Measurements from ENCODE around the gene PID1.

PID1 gene

DNA sequence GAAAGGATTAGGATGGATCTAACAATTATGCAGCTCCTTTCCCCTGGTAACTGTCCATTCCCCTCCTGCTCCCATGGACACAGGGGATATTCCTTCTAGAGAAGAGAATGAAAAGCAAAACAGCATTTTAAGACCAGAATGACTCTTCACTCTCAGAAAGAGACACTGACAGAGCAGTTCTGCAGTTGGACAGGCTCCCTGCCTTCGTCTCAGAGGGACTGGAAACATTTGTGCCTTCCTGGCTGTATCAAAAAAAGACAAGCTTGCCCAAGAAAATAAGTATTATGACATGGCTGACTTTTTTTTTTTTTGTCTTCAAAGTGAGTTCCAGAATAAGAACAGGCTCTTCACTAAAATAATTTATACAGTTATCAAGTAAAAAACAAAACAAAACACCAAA lies 9.5 kb downstream of the PID1 start:
- H3K4me3 ChIP-seq (ENCODE audit: low read depth, low read length) = no peak overlapping the region
- H3K36me3 ChIP-seq (ENCODE audit: insufficient read depth, low read length) = peaks cover 28% of the 10 kb centered on the region; the same call in 1 of the 2 replicates
- no peaks in the 10 kb centered on the region for H3K4me1 ChIP-seq (ENCODE audit: control insufficient read depth, insufficient read depth, low read length, unreplicated experiment)
- H3K27ac ChIP-seq (ENCODE audit: low read depth, low read length) = no peak overlapping the region
- peaks cover 29% of the 10 kb centered on the region for H3K79me2 ChIP-seq (ENCODE audit: control insufficient read depth, insufficient read depth, low read length, unreplicated experiment)
- H3K27me3 ChIP-seq (ENCODE audit: insufficient read depth, low read length) = no peaks in the 10 kb centered on the region
- no peak overlapping the region for H2AFZ ChIP-seq (ENCODE audit: low read length, unreplicated experiment)

DNA sequence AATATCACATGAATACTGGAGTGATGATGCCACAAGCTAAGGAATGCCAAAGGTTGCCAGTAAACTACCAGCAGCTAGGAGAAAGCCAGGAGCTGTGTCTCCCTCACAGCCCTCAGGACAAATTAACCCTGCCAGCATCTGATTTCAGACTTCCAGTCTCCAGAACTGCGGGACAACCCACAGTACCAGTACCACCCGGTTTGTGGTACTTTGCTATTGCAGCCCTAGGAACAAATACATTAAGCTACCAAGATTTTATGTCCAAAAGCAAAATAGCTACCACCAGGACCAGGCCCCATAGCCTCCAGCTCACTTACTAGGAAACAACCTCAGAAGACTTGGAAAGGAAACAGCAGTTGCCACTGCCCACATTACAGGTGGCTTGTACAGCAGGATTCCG lies 10.0 kb downstream of the PID1 start:
- Histone ChIP-seq H3K27ac (ENCODE audit: low read depth, low read length) (no peak overlapping the region), H3K36me3 (ENCODE audit: insufficient read depth, low read length) (peaks cover 28% of the 10 kb centered on the region; the same call in 1 of the 2 replicates), H3K27me3 (ENCODE audit: insufficient read depth, low read length) (no peaks in the 10 kb centered on the region), H3K79me2 (ENCODE audit: control insufficient read depth, insufficient read depth, low read length, unreplicated experiment) (peaks cover 24% of the 10 kb centered on the region), H3K4me3 (ENCODE audit: low read depth, low read length) (no peak overlapping the region), H3K4me1 (ENCODE audit: control insufficient read depth, insufficient read depth, low read length, unreplicated experiment) (no peaks in the 10 kb centered on the region), H2AFZ (ENCODE audit: low read length, unreplicated experiment) (no peak overlapping the region)

DNA sequence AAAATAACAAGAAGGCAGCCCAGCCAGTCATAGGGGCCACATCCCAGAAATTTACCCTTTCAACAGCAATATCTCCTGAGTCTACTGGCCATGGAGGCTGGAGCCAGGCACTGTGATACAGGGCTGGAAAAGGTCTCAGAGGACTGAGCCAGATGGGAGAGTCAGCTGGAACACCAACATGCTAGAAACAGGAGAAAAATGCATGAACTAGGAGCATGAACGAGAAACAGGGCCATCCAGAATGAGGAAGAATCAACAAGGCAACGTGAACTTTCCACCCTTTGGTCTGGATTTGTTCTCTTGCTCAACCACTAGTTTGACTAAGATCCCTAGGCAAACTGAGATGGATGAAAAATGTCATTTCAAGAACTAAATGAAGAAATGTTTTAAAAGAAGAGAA lies 13.1 kb downstream of the PID1 start:
- H3K27me3 ChIP-seq (ENCODE audit: insufficient read depth, low read length) = no peaks in the 10 kb centered on the region
- H2AFZ ChIP-seq (ENCODE audit: low read length, unreplicated experiment) = no peak overlapping the region
- no peaks in the 10 kb centered on the region for H3K4me1 ChIP-seq (ENCODE audit: control insufficient read depth, insufficient read depth, low read length, unreplicated experiment)
- H3K4me3 ChIP-seq (ENCODE audit: low read depth, low read length) = no peak overlapping the region
- H3K36me3 ChIP-seq (ENCODE audit: insufficient read depth, low read length) = peaks cover 25% of the 10 kb centered on the region; the same call in 1 of the 2 replicates
- no peak overlapping the region for H3K27ac ChIP-seq (ENCODE audit: low read depth, low read length)
- no peaks in the 10 kb centered on the region for H3K79me2 ChIP-seq (ENCODE audit: control insufficient read depth, insufficient read depth, low read length, unreplicated experiment)

DNA sequence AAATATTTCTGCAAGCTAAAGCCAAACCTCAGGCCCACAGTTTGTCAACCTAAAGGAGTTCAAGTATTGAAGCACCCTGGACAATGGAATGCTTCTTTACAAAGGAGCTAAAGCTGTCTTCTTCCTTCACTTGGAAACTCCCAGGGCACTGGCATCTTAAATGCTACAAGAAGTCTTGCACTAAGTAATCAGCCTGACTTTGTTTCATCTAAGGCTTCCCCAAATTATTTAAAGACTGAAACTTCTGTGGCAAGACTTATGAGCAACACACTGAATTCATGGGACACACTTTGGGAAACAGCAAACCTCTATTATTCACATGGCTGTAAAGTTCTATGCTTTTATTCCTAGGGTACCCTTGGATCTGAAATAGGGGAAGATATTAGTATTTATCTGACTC lies 14.7 kb downstream of the PID1 start:
- Histone ChIP-seq H3K27me3 (ENCODE audit: insufficient read depth, low read length) (no peaks in the 10 kb centered on the region), H3K4me3 (ENCODE audit: low read depth, low read length) (no peak overlapping the region), H3K4me1 (ENCODE audit: control insufficient read depth, insufficient read depth, low read length, unreplicated experiment) (no peaks in the 10 kb centered on the region), H2AFZ (ENCODE audit: low read length, unreplicated experiment) (no peak overlapping the region), H3K27ac (ENCODE audit: low read depth, low read length) (no peak overlapping the region), H3K79me2 (ENCODE audit: control insufficient read depth, insufficient read depth, low read length, unreplicated experiment) (no peaks in the 10 kb centered on the region), H3K36me3 (ENCODE audit: insufficient read depth, low read length) (peaks cover 9% of the 10 kb centered on the region; the same call in 1 of the 2 replicates)

DNA sequence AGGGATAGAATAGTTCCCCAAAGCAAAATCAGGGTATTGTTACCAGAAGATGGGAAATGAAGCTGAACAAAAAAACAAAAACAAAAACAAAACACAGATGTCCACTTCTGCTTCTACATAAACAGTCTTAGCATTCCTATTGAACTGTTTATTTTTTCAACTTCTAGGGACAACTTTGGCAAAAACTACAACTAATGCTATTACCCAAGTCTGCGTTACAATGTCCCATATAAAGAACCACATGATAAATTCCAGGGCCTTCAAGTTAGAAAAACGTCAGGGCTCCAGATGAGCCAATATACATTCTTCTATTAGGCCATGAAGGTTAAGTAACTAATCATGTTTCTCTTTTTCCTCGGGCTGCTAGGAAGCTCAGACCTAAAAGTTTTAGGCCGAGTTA lies 16.9 kb downstream of the PID1 start:
- H3K4me3 ChIP-seq (ENCODE audit: low read depth, low read length) = no peak overlapping the region
- no peak overlapping the region for H3K27ac ChIP-seq (ENCODE audit: low read depth, low read length)
- H3K27me3 ChIP-seq (ENCODE audit: insufficient read depth, low read length) = no peaks in the 10 kb centered on the region
- H3K4me1 ChIP-seq (ENCODE audit: control insufficient read depth, insufficient read depth, low read length, unreplicated experiment) = peaks cover 4% of the 10 kb centered on the region
- H3K79me2 ChIP-seq (ENCODE audit: control insufficient read depth, insufficient read depth, low read length, unreplicated experiment) = no peaks in the 10 kb centered on the region
- H2AFZ ChIP-seq (ENCODE audit: low read length, unreplicated experiment) = no peak overlapping the region
- 0 out of 2 replicates have a peak, but pooled peaks cover 2% of the 10 kb centered on the region for H3K36me3 ChIP-seq (ENCODE audit: insufficient read depth, low read length)

DNA sequence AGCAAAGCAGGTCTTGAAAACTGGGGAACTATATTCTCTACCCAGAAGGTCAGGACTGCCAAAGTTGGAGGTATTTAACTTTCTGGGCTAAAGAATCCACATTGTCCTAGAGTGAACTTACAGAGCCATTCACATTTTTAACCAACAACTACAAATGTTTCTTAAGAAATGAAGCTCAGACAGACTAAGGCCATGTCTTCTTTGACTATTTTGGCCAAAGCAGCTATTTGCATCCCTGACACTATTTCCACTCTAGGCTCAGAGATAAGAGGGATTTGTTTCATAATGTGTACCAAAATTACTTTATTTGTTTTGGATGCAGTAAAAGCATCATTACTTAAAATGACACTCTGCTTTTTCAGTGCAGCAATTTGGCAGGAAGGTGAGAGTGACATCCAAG lies 18.1 kb downstream of the PID1 start:
- Histone ChIP-seq H3K4me1 (ENCODE audit: control insufficient read depth, insufficient read depth, low read length, unreplicated experiment) (peaks cover 4% of the 10 kb centered on the region), H3K79me2 (ENCODE audit: control insufficient read depth, insufficient read depth, low read length, unreplicated experiment) (no peaks in the 10 kb centered on the region), H3K27ac (ENCODE audit: low read depth, low read length) (no peak overlapping the region), H3K36me3 (ENCODE audit: insufficient read depth, low read length) (no peaks in the 10 kb centered on the region), H3K4me3 (ENCODE audit: low read depth, low read length) (no peak overlapping the region), H3K27me3 (ENCODE audit: insufficient read depth, low read length) (no peaks in the 10 kb centered on the region), H2AFZ (ENCODE audit: low read length, unreplicated experiment) (no peak overlapping the region)

DNA sequence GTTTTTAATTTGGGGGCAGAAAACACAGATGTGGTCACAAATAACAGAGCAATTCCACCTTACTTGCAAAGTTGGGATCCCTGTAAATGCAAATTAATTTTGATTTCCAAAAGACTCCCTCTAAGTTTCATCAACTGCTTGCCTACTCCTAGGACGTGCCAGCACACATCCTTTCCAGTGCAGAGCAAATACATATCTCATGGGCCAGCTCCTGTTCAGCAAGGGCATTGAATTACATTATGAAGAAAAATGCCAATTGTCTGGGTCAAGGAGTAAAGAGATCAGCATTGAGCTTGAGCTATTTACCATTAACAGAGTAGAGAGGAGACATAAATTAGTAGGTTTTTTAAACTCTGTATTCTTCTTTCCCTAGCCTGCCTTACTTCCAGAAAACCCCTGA lies 18.8 kb downstream of the PID1 start:
- no peaks in the 10 kb centered on the region for H3K36me3 ChIP-seq (ENCODE audit: insufficient read depth, low read length)
- no peak overlapping the region for H2AFZ ChIP-seq (ENCODE audit: low read length, unreplicated experiment)
- H3K27ac ChIP-seq (ENCODE audit: low read depth, low read length) = no peak overlapping the region
- no peak overlapping the region for H3K4me3 ChIP-seq (ENCODE audit: low read depth, low read length)
- no peaks in the 10 kb centered on the region for H3K27me3 ChIP-seq (ENCODE audit: insufficient read depth, low read length)
- H3K4me1 ChIP-seq (ENCODE audit: control insufficient read depth, insufficient read depth, low read length, unreplicated experiment) = peaks cover 4% of the 10 kb centered on the region
- peaks cover under 1% of the 10 kb centered on the region for H3K79me2 ChIP-seq (ENCODE audit: control insufficient read depth, insufficient read depth, low read length, unreplicated experiment)

DNA sequence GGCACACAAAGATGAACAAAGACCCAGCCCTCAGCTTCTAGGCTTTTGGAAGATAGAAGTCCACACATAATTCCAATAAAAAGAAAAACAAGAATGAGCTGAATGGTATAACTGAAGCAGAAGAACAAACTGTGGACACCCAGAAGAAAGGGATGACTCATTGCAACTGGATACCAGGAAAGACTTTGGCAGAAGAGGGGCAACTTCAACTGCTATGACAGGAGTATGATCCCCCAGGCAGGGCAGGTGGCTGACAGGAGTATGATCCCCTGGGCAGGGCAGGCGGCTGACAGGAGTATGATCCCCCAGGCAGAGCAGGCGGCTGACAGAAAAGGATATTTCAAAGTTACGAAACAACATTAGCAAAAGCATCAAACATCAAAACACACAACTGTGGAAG lies 21.6 kb downstream of the PID1 start:
- H2AFZ ChIP-seq (ENCODE audit: low read length, unreplicated experiment) = no peak overlapping the region
- H3K79me2 ChIP-seq (ENCODE audit: control insufficient read depth, insufficient read depth, low read length, unreplicated experiment) = peaks cover 7% of the 10 kb centered on the region
- H3K27me3 ChIP-seq (ENCODE audit: insufficient read depth, low read length) = no peaks in the 10 kb centered on the region
- no peak overlapping the region for H3K4me3 ChIP-seq (ENCODE audit: low read depth, low read length)
- H3K27ac ChIP-seq (ENCODE audit: low read depth, low read length) = no peak overlapping the region
- no peaks in the 10 kb centered on the region for H3K36me3 ChIP-seq (ENCODE audit: insufficient read depth, low read length)
- H3K4me1 ChIP-seq (ENCODE audit: control insufficient read depth, insufficient read depth, low read length, unreplicated experiment) = peaks cover 11% of the 10 kb centered on the region

DNA sequence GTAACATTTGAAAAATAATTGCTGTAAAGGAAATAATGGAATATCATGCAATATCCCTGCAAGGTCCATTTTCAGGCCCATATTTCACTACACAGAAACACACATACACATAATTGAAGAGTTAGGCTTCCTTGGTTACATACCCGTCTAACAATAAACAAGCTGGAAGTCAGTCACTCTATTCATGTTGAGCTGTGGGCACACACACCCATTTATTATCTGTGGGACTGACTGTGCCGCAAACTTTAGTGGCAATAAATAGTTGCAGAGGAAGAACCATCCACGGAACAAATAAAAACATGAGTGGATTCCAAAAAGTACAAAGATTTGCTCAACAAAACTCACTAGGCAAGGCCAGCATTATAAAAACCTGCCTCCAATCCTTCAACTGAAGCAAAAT lies 24.8 kb downstream of the PID1 start:
- no peak overlapping the region for H3K4me3 ChIP-seq (ENCODE audit: low read depth, low read length)
- no peak overlapping the region for H3K27ac ChIP-seq (ENCODE audit: low read depth, low read length)
- H2AFZ ChIP-seq (ENCODE audit: low read length, unreplicated experiment) = no peak overlapping the region
- no peaks in the 10 kb centered on the region for H3K36me3 ChIP-seq (ENCODE audit: insufficient read depth, low read length)
- H3K4me1 ChIP-seq (ENCODE audit: control insufficient read depth, insufficient read depth, low read length, unreplicated experiment) = peaks cover 23% of the 10 kb centered on the region
- H3K79me2 ChIP-seq (ENCODE audit: control insufficient read depth, insufficient read depth, low read length, unreplicated experiment) = peaks cover 7% of the 10 kb centered on the region
- H3K27me3 ChIP-seq (ENCODE audit: insufficient read depth, low read length) = no peaks in the 10 kb centered on the region

DNA sequence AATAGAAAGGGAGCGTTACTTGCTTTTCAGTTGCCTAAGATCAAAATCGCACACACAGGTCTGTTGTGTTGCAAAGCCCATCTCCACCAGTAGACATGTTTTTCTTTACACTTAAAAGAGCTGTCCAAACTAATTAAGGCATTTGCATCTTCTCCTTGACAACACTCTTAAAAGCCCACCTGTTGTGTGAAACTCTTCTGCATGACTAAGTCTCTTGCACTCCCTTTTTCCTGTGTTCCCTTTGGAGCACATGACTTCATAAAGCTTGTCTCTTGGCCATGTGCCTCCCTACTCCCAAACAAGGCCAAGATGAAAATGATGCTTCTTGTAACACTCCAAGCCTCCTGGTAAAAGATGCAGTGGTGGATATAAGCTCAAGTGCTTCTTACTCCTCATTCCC lies 26.1 kb downstream of the PID1 start:
- H3K4me3 ChIP-seq (ENCODE audit: low read depth, low read length) = no peak overlapping the region
- H3K79me2 ChIP-seq (ENCODE audit: control insufficient read depth, insufficient read depth, low read length, unreplicated experiment) = peaks cover 7% of the 10 kb centered on the region
- H3K36me3 ChIP-seq (ENCODE audit: insufficient read depth, low read length) = no peaks in the 10 kb centered on the region
- no peak overlapping the region for H3K27ac ChIP-seq (ENCODE audit: low read depth, low read length)
- no peak overlapping the region for H2AFZ ChIP-seq (ENCODE audit: low read length, unreplicated experiment)
- no peaks in the 10 kb centered on the region for H3K27me3 ChIP-seq (ENCODE audit: insufficient read depth, low read length)
- H3K4me1 ChIP-seq (ENCODE audit: control insufficient read depth, insufficient read depth, low read length, unreplicated experiment) = peaks cover 23% of the 10 kb centered on the region

DNA sequence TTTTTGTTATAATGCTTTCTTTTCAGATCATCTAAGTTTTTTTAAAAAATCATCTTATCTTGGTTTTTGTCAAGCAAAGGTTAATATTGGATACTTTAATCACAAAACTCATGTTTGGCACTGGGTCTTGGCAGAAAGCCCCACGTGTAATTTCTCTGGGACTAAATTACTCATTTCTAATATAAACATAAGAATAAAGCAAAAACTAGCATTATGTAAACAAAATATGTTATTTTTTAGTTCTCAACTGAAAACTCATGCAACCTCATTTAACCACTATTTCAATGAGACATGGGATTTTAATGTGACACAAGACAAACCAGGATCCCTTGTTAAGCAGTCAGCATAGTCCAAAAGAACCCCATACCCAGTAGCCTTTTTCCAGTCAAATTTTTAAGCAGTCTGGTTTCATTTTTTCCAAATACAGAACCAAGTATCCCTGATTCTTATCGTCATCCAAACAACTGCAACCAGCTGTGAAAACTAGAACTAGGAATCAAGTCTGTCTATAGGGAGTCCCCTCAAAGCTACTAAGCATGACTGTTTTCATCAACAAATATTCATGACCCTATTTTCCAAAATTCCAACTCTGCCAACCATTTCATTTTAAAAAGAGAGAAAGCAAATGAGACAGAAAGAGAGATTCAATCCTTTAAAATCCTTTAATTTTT lies 27.1 kb downstream of the PID1 start:
- Histone ChIP-seq H3K27ac (ENCODE audit: low read depth, low read length) (no peak overlapping the region), H3K4me3 (ENCODE audit: low read depth, low read length) (no peak overlapping the region), H2AFZ (ENCODE audit: low read length, unreplicated experiment) (no peak overlapping the region), H3K4me1 (ENCODE audit: control insufficient read depth, insufficient read depth, low read length, unreplicated experiment) (peaks cover 19% of the 10 kb centered on the region), H3K79me2 (ENCODE audit: control insufficient read depth, insufficient read depth, low read length, unreplicated experiment) (peaks cover 7% of the 10 kb centered on the region), H3K27me3 (ENCODE audit: insufficient read depth, low read length) (no peaks in the 10 kb centered on the region), H3K36me3 (ENCODE audit: insufficient read depth, low read length) (no peaks in the 10 kb centered on the region)

Measured in ACC112 (cell line).